ENCODE measurements around the gene PEX1.
A peak's percentile ranks its signal among the peaks of the same experiment; 100 is the strongest.
"Not testable (repeated sequence)": the region's sequence is repeated elsewhere in the genome, so short reads cannot be mapped to it uniquely, and the experiment has no call there.

PEX1 gene

GRCh38 chr7:92528188-92528957 lies at the start of gene PEX1, which contains the start of gene RBM48:
TSS of gene PEX1 (minus strand) at chr7:92528520. CDS start at chr7:92528435, 85 bp downstream.
TSS of gene RBM48 (plus strand) at chr7:92528795. CDS start at chr7:92528814, 19 bp downstream.
- peak; percentile 99 for DNase-seq

DNA sequence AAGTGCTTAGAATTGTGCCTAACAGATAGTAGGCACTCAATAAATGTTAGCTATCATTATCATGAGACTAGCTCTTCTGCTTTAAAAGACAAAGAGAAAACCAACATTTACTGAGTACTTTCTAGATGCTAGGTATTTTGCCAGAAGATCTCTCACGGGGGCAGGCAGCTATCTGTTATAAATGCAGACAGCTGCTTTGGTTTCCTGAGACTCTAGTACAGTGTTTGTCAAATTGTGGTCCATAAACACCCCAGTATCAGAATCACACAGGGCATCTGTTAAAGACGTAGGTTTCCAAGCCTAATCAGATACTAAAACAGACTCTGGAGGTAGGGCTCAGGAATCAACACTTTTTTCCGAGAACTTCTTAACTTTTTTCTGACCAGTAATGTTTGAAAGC lies 48.0 kb upstream of the PEX1 start:
- DNase-seq = no peak

- no peak for DNase-seq
Observed at GRCh38 chr7:92569137-92569536, 40.8 kb upstream of the PEX1 start.

DNA sequence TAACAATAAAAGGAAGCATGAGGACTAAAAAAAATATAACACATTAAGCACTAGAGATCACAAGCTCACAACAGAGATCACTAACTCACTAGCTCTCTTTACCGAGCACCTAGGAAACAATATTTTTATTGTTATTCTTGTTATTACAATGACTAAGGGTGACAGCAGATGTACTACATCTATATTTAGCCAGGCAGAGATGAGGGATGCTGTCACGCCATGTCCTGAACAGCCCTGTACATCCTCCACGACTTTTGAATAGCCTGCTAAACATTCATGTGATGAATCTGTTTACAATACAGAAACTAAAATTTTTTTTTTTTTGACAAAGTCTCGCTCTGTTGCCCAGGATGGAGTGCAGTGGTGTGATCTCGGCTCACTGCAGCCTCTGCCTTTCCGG lies 39.1 kb upstream of the PEX1 start:
- DNase-seq = no peak

GRCh38 chr7:92563345-92563744 lies 35.0 kb upstream of the PEX1 start:
- DNase-seq = no peak

- no peak for DNase-seq
Observed at GRCh38 chr7:92560602-92561001, 32.3 kb upstream of the PEX1 start.

- no peak for DNase-seq
Observed at GRCh38 chr7:92557808-92558362, 29.6 kb upstream of the PEX1 start.

DNA sequence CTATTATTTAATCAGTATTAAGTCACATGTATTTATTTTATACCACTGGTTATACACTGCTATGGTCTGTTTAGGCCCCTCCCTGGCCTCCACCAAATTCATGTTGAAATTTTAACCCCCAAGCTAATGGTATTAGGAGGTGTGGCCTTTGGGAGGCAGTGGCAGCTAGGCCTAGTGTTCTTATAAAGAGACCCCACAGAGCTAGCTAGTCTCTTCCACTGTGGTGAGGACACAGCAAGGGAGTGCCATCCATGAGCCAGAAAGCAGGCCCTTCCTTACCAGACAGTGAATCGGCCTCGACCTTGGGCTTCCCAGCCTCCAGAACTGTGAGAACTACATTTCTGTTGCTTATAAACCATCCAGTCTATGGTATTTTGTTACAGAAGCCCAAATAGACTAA lies 28.9 kb upstream of the PEX1 start:
- no peak for DNase-seq

DNA sequence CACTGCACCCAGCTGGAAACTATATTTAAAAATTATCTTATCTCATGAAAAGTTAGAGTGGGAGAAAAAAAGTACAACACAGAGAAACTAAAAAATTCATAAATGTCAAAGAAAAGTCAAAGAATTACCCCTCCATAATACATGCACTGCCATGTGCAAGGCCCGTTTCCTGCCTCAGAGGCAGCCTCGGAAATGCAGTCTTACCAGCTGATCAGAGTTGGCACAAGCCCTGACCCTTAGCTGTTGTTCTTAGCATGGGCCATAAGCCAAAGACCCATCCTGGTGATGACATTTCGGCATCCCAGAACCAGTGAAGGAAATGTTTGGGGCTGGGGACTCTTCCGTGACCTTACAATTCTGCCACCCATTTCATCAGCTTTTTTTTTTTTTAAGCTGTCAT lies 21.9 kb upstream of the PEX1 start:
- DNase-seq = no peak

DNA sequence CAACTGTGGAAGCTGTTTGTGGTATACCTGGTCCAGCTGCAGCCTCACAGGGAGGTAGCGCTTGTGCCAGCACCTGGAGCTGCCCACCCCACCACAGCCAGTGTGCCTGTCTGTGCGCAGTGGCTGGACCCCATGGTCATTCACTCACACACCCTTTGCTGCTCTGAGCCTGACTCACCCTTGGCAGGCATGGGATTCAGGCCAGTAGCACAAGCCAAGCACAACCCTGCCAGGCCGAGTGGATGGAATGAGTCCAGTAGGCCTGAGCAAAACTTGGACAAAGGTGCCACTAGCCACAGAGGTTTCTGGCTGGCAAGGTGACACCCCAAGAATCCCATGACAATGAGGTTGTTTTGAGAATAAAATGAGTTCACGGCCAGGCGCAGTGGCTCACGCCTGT lies 19.3 kb upstream of the PEX1 start:
- DNase-seq = no peak

DNA sequence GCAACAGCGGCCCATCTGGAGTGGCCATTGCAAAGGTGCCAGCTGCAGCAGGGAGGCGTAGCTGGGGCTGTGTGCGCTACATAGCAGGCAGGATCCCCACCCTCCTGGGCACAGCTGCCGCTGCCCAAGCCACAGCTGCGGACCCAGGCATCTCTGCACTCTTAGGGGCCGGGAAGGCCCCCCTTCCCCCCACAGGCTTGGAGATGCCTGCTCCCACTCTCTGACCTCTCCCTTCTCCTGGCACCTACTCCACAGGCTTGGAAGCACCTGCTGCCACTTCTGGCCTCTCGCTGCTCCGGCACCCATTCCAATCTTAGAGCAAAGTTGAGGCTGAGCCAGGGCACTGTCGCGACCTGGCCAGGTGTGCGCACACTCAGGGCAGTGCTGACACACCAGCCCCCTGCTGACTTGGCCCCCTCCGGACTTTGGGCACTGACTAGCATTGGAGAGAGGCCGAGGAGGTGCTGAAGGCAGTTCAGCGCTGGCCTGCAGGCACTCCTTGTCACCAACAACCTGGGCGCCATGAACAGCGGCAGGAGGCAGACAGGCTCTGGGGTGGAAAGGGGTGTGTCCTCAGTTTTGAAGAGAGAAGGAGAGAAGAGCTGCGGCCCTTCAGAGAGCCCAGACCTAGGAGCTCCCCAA lies 18.7 kb upstream of the PEX1 start:
- no peak for DNase-seq

DNA sequence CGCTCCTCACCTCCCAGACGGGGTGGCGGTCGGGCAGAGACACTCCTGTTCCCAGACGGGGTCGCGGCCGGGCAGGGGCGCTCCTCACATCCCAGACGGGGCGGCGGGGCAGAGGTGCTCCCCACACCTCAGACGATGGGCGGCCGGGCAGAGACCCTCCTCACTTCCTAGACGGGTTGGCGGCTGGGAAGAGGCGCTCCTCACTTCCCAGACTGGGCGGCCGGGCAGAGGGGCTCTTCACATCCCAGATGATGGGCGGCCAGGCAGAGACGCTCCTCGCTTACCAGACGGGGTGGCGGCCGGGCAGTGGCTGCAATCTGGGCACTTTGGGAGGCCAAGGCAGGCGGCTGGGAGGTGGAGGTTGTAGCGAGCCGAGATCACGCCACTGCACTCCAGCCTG lies 16.8 kb upstream of the PEX1 start:
- DNase-seq = not testable (repeated sequence)

DNA sequence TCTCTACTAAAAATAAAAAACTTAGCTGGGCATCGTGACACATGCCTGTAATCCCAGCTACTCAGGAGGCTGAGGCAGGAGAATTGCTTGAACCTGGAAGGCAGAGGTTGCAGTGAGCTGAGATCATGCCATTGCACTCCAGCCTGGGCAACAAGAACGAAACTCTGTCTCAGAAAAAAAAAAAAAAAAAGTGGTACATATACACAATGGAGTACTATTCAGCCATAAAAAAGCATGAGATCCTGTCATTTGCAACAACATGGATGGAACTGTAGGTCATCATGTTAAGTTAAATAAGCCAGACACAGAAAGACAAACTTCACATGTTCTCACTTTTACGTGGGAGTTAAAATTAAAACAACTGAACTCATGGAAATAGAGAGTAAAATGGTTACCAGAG lies 15.2 kb upstream of the PEX1 start:
- not testable (repeated sequence) for DNase-seq

- no peak for DNase-seq
Observed at GRCh38 chr7:92534572-92534971, 6.3 kb upstream of the PEX1 start.

- no peak for DNase-seq
Observed at GRCh38 chr7:92528958-92529264, 591 bp upstream of the PEX1 start.

- DNase-seq = no peak
Observed at GRCh38 chr7:92527300-92528187, 776 bp downstream of the PEX1 start.

DNA sequence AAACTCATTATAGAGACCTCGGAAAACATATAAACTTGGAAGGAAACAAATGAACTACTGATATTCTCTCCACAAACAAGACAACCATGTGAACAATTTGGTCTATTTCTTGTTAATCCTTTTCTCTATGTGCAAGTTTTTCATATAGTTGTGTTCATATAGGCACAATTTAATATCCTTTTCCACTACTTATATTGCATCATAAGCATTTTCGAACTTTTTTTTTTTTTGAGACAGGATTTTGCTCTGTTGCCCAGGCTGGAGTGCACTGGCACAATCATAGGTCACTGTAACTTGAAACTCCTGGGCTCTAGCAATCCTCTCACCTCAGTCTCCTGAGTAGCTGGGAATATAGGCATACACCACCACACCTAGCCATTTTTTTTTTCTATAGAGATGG lies 5.2 kb downstream of the PEX1 start:
- DNase-seq = no peak

DNA sequence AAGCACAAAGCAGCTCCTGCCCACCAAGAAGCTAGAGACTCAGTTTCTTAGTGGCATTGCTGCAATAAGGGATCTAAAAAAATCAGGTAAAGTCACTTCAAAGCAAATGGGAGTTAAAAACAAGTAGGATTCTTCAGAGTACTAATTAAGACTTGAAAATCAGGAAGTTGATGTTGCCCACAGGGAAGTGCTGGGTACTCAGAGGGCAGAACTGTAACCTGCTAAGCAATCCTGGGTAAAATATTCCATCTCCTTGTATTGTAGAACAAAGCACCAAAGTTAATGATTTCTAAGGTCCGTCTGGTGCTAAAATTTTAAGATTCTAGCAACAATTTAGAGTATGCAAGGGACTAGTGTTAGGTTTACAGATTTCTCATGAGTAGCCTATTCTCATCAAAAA lies 8.3 kb downstream of the PEX1 start:
- no peak for DNase-seq

DNA sequence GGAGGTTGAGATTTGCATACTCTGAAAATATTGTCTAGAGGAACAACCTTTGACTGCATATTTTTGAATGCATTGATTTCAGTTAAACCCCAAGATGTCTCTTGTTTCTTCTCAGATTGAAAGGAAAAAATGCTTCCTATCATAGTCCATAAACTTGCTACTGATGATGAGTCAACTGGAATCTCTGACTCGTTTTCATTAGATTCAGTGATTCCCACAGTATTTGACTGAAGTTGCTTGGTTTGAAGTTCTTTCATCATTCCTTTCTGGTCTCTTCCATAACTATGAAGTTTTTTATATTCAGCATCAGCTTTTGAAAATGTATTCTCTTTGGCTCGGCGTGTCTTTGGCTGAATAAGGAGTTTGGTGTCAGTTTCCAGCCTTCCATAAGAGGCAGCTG lies 10.7 kb downstream of the PEX1 start:
- no peak for DNase-seq

GRCh38 chr7:92513167-92513902 lies 15.0 kb downstream of the PEX1 start:
- DNase-seq = no peak

DNA sequence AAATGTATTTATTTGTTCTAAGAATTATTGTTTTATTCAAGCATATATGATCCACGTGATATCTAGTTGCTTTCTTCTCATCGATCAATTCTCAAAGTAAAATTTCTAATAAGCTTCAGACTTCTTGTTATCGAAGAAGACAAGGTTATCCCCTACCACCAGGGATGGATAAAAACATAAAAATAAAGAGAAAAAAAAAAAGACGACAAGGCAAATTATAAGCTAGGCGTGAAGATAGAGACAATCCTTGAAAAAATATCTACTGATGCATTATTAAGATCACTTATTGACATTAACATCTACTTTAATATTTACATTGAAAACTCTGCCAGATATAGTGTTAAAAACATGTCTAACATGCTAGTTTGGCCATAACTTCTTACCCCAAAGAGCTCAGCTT lies 19.4 kb downstream of the PEX1 start:
- DNase-seq = no peak

GRCh38 chr7:92506363-92506762 lies 22.0 kb downstream of the PEX1 start:
- DNase-seq = no peak

GRCh38 chr7:92504563-92504962 lies 23.8 kb downstream of the PEX1 start:
- no peak for DNase-seq
